HG03432 (cell line): ENCODE measurements around the gene PLVAP.

ENCODE experiments used
- ATAC-seq: cut with Tn5 transposase; IDR thresholded peaks from one replicate; pipeline ENCODE4 v1.9.1; 2021; ENCODE audit warnings: mild to moderate bottlenecking, moderate library complexity; ENCODE audit not compliant: unreplicated experiment

PLVAP gene

DNA sequence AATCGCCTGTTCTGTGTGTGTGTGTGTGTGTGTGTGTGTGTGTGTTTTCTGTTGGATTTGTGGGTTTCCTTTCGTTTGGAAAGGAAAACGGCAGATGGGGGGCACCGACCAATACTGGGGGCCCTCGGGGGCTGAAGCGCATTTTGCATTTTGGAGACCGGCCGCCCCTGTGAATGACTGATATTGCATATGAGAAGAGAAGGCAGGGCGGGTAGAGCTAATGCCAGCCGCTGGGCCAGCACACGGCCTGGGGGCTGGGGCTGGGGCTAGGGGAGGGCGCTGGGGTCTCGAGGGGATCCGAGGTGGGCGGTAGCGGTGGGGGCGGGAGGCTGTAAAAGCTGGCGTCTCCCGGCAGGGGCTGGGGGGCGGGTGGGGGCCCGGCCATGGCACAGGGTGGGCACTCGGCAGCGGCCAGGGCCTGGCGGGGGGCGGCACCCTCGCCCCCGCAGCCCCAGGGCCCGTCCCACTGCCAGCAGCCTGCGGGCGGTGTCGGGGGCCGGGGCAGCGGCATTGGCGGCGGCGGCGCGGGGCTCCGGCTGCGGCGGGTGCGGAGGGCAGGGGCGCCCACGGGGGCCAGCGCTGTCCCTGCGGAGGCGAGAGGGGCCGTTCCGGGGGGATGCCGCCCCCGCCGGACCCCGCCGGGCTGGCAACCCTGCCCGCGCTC lies 53.7 kb downstream of the PLVAP start:
- ATAC-seq, result no peak

- ATAC-seq, result no peak
Observed at GRCh38 chr19:17322854-17323253, 54.3 kb downstream of the PLVAP start.

- no peak for ATAC-seq
Observed at GRCh38 chr19:17321655-17322489, 55.3 kb downstream of the PLVAP start.

- no peak for ATAC-seq
Observed at GRCh38 chr19:17320435-17320834, 56.7 kb downstream of the PLVAP start.

DNA sequence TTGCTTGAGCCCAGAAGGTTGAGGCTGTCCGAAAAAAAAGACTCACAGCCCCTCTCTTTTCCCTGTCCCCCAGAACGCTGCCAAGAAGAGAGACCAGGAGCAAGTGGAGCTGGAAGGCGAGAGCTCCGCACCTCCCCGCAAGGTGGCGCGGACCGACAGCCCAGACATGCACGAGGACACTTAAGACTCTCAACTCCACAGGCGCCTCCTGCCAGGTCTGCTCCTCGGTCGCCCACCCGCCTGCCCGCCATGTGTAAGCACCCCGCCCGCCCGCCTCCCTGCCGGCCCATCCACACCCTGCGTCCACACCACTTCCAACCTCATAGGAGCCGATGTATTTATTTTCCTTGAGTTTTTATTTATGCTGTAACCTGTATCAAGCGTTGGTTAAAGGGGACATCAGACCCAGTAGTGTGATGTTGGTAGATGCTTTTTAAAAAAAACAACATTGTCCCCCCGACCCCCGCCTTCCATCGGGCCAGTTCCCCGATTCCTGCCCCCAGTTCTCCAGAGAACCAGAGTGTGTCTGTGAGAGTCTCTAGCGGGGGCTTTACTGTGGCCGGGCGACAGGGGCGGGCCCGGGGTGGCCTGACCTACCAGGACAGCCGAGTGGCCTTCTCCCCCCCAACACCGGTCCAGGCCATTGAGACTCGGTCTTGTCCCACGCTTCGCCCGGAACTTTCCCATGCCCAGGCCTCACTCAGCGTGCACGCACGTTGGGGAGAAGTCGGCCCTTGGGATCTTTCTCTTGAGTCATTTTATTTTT lies 57.5 kb downstream of the PLVAP start:
- ATAC-seq, result no peak

GRCh38 chr19:17318966-17319365 lies 58.2 kb downstream of the PLVAP start:
- ATAC-seq, result no peak

GRCh38 chr19:17314007-17314593 lies 63.0 kb downstream of the PLVAP start:
- ATAC-seq, result no peak

DNA sequence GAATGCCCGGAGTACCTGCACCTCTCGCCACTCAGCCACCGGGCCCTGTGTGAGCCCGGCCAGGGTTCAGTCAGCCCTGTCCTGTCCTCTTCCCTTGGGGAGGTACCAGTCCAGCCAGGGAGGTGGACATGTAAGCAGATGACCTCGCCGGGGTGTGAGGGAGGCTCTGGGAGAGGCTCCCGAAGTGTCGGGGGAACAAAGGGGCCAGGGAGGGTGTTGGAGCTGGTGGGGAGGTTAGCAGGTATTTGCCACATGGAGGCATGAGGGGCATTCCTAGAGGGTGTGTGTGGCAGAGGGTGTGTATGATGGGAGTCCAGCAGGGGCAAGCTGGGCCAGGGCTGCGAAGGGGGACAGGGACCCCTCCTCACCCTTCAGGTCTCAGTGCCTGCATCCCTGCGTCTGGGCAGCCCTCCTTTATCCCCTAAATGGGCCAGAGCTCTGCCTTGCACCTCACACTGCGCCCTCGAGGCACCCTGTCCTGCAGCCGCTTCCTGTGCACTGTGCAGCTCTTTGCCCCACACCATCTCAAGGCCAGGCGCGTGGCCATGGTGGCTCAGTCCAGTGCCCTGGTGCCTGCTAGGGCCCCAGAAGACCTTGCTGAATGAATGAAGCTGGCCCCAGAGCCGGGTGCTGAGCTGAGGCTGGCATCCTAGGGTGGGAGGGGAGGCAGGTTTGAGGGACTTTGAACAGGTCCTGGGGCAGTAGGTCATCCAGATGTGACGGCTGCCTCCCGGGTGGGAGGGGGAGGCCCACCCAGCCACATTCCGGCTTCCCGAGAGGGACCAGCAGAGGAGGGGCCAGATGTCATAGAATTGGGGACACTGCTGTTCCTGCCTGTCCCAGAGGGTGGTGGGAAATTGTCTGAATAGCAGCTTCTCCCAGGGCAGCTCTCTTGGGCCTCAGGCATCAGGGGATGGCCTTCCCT lies 64.7 kb downstream of the PLVAP start:
- ATAC-seq, result no peak

- no peak for ATAC-seq
Observed at GRCh38 chr19:17311455-17312188, 65.5 kb downstream of the PLVAP start.

- ATAC-seq, result no peak
Observed at GRCh38 chr19:17309965-17310461, 67.1 kb downstream of the PLVAP start.

DNA sequence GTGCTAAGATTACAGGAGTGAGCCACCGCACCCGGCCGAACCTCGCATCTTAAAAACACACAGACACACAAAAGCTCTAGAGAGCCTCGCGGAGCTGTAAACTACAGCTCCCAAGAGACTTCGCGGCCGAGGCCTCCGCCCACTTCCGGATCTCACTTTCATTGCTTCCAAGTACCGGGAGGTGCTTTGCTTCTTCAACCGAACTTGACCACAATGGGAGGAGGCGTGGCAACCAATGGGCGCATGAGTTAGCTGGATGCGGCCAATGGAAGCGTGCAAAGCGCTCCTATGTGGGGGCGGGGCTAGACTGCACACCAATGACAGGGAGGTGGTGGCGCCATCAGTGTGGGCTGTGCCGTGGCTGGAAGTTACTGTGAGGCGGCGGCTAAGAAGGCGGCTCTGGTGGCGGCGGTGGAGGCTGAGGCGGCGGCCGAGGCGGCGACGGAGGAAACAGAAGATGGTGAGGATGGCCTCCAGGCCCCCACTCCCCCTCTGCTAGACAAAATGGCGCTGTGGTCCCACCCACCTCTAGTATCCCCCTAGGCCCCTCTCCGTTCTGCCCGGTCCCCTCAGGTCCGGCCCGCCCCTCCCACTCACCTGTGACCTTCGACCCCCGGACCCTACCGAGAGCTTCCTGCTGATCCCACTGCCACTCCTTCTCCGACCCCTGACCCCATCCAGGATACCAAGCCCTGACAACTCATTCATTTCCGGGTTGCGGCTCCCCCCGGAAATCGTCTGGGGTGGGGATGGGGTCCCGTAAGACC lies 67.8 kb downstream of the PLVAP start, which contains the start of gene DDA1:
DDA1 (plus strand) TSS at position 366 of the 767 bp plus-strand sequence; CDS start at position 458, 92 bp downstream.
- ATAC-seq, result peak; percentile 49

GRCh38 chr19:17307876-17308377 lies 69.2 kb downstream of the PLVAP start:
- no peak for ATAC-seq

DNA sequence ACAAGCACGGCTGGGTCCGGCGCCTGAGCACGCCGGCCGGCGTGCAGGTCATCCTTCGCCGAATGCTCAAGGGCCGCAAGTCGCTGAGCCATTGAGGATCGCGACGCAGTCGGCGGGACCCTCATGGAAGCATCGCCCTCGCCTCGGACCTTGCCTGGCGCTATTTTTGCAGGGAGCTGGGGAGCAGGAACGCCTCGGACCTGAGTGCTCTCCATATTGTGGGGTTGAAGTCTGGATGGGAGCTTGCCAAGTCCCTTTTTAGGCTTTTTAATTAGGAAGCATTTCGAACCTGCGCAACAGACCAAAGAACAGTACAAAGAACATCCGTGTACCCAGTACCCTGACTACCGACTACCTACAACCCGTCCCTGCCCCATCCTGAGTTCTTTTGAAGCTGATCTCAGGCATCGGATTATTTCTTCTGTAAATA lies 70.8 kb downstream of the PLVAP start:
- ATAC-seq, result no peak

- peak; percentile 65 for ATAC-seq
Observed at GRCh38 chr19:17305517-17306284, 71.4 kb downstream of the PLVAP start, which contains the start of gene MRPL34. Gene MRPL34, plus strand, starts transcription at chr19:17305872. Its CDS starts 21 bp downstream, at chr19:17305893.

DNA sequence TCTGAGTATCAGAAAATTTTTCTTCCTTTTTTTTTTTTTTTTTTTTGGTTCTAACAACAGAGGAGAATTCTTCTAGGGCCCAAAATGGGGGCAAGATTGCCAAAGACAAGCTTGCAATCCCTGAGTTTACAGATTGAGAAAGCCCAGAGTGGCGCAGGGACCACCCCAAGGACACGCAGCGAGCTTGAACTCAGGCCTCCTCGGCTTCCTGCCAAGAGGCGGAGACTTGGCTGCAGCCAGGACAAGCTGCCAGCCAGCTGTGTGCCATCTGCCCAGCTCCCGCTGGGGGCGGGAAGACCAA lies 72.0 kb downstream of the PLVAP start:
- ATAC-seq, result no peak

DNA sequence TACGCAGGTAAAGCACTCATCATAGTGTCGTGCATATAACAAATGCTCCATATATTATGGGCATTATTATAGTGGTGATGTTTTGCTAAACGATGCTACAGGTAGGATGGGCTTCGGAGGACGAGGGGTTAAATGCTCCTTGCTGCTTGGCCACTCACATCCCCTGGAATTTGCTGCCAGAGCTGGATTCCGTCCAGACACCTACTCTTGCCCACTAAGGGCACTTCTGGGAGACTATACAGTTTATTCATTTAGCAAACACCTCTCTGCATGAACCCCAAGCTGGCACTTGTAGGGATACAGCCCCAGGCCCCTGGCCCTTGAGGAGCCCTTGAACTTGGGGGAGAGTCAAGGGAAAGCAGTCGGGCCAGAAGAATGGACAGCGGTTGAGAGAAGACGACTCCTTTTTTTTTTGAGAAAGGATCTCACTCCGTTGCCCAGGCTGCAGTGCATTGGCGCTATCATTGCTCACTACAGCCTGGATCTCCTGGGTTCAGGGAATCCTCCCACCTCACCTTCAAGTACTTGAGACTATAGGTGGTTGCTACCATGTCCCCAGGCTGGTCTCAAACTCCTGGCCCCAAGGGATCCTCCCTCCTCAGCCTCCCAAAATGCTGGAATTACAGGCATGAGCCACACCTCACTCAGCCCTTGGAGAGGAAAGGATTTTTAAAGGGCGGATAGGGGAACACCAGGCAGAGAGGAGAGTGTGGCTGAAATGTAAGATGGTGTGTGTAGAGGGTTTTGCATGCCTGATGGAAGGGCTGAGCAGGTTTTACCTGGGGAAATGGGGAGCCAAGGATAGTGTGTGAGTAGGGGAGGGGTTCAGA lies 72.5 kb downstream of the PLVAP start:
- no peak for ATAC-seq

GRCh38 chr19:17303940-17304267 lies 73.2 kb downstream of the PLVAP start:
- ATAC-seq, result no peak
